Left cardiac atrium (tissue), 4 donors: ENCODE measurements around the gene ADO. TPM values are rescaled to one million over a fixed set of nuclear protein-coding genes. Genes with fewer than 3 reads are reported as not detected.
"Not testable (repeated sequence)": the region's sequence is repeated elsewhere in the genome, so short reads cannot be mapped to it uniquely, and the experiment has no call there.

Experiments used
- ATAC-seq, 2 donors: fragments of 200-7000 bp; cut with Tn5 transposase; one replicate each; pipeline ENCODE4 v1.9.1; 2020; ENCODE audit warnings: mild to moderate bottlenecking in 2 of 2, moderate library complexity in 2 of 2
- DNase-seq: peaks from one replicate; pipeline ENCODE4 v3.0.0-alpha.2; 2020
- intact Hi-C, 2 donors: fragments of 100-400 bp; cut with DNase I; formaldehyde crosslinking; loops; one replicate each; pipeline versions ENCODE4 v1.14.1 to v1.15.1; 2022 to 2023
- long read RNA-seq: library from polyadenylated mRNA; unstranded; transcript quantifications from one replicate; pipeline ENCODE4 v2.0.0, GENCODE V29; 2021
- total RNA-seq, 2 donors: library from RNA; stranded (reverse); fragmentation: NEBNext Ultra II Directional; extraction: Animal tissue kit (Norgen Biotek cat#: 25700); gene quantifications; one replicate each; pipeline ENCODE4 v1.2.1, GENCODE V29; 2021
- donor health status: DM: no; HTN: yes; CAD: no.
- donor health status: DM: no; HTN: yes; CAD: no; lungs with severe emphysema.
- donor health status: DM: yes; HTN: yes; CAD: no.
- donor health status: Dilated cardiomyopathy.

Gene ADO
- 10 to 100 TPM; 20.9 to 23.6 TPM for total RNA-seq
- long read RNA-seq, transcript ADO-201 (1 exons, 3,627 nt), result major isoform, 8 of 8 reads
- long read RNA-seq, partial matches to known transcripts, result 0 of 8 reads
- long read RNA-seq, other reads (novel, unspliced or antisense), result 0 of 8 reads

DNA sequence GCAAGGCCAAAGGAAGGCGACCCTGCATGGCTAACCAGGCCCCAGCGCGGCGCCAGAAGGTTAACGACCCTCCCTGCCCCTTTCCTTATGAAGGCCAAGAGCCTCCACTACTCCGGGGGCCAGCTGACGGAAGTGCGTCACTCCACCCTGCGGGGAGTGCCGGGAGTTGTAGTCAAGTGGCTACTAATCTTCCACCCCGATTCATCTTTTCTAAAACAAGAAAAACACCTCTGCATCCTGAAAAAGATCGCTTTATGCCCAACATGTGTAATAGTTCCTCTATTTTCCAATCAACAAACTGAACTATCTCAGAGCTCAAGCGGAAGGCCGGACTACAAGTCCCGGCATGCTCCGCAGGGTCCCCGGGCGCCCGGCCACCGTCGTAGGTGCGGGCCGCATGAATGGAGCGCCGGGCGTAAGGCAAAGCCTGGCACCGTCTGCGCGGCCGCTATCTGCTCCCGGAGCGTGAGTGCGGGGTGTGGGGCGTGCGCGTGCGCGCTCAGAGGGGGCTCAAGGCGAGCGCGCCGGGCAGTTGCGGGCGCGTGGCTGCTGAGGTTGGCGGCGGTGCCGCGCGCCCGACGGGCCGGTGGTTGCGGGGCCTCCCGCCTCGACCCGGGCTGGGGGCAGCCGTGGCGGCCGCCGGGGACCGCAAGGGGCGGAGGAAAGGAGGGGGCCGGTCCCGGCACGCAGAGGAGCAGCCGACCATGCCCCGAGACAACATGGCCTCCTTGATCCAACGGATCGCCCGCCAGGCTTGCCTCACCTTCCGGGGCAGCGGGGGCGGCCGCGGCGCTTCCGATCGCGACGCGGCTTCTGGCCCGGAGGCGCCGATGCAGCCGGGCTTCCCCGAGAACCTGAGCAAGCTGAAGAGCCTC is at the start of gene ADO:
TSS of gene ADO (plus strand) at position 365 of the 875 bp plus-strand sequence. CDS start at position 705, 340 bp downstream.
- intact Hi-C loops, result loop anchor here in 1 of 2 donors (5.0 kb wide), 1 partner anchor 37 kb away; no protein-coding TSS in a partner anchor
- ATAC-seq (peak; percentile 94 to 95), DNase-seq (peak; percentile 90)

DNA sequence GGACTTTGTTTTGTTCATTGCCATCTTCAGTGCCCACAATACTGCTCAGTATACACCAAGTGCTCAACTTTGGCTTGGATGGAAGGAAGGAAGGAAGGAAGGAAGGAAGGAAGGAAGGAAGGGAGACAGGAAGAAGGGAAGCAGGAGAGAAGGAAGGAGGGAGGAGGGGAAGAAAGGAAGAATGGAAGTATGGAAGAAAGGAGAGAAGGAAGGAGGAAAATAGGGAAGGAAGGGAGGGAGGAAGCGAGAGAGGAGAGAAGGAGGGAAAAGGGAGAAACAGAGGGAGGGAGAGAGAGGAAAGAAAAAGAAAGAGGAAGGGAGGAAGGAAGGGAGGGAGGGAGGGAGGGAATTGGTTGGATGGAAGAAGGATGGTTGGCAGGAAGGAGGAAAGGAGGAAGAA is 49.6 kb upstream of the ADO start:
- DNase-seq, result no peak
- intact Hi-C loops, result no loop called here
- no peak for ATAC-seq

DNA sequence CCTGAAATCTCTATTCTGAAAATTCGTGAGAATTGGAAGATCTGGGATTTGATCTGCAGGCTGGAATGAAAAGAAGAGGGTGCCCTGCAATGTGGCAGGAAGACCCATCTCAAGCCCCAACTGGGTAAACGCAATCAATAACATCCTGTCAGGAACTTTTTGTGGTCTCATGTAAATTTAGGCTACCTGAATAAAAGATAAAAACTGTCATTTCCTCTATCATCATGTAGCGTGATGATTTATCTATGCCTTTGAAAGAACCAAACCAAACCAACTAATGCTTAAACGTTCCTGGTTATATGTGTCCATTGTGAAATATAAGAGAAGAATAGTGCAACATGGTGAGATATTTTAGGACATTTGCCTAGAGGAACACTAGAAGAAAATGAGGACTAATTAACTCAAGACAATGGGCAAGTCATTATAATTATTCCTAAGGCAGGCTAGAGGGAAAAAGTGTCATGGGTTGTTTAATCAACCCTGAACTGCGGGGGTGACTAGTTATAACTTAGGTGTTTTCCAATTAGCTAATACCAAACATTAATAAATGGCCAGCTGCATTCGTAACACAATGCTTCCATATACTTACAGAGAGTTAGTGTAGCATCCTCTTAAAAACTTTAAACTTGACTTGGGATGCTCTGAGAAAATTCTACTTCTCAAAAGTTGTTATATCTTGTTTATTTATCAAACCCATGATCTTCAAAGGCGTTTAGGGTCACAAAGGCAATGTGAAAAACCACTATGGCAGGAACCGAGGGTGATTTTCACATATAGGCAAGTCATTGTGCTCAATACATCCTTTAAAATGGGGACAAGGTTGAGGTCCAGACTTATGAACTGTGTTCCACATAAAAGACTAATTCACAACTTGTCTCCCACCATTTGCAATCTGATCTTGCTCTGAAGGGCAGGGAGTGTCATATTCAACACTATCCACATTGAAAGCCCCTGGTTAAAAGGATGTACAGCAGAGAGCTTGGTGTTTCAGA is 48.6 kb upstream of the ADO start:
- DNase-seq (no peak), ATAC-seq (no peak)
- intact Hi-C loops, result no loop called here

DNA sequence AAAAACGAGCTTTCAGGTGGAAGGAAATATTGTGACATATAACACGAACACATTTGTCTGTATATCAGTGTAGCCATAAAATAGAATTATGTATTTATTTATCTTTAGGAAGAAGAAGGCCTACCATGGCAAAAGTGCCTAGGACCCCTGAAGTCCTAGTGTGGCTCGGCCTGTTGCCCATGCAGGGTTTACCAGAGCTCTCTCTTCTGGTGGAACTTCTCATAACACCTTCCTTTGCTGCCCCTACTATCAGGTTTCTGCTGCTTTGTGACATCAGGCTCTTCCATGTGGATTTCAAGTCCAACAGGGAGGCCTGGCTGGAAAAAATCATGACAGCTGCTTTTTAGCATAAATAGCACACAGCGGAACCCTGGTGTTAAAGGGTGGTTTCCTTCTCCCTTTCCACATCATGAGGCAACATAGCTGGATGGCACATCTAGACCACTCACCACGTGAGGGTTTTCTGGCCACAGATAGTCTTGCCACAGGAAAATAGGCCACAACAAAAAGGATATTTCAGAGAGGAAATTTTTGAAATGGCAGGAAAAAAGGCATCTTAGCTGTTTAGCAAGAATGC is 44.8 kb upstream of the ADO start:
- DNase-seq (no peak), ATAC-seq (no peak)
- intact Hi-C loops, result no loop called here

DNA sequence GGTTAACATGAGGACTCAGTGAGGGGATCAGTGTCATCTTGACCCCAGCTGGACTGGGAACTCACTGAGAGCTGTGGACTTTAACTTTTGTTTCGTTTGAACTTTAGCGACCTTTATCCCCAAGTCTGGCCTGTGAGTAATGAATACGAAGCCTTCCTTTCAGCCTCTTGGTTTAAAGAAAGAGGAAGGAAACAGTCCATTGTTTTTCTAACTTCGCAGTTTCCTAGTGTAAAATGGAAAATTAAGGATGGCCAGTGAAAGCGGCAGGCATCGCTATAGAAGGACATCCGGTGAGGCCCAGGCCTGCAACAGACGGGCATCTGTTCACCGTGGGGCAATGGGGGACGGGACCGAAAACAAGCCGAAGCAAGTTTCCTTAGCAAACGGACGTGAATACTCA is 44.1 kb upstream of the ADO start:
- DNase-seq, result peak; percentile 41
- intact Hi-C loops, result no loop called here
- peak; percentile 28 to 29 for ATAC-seq

DNA sequence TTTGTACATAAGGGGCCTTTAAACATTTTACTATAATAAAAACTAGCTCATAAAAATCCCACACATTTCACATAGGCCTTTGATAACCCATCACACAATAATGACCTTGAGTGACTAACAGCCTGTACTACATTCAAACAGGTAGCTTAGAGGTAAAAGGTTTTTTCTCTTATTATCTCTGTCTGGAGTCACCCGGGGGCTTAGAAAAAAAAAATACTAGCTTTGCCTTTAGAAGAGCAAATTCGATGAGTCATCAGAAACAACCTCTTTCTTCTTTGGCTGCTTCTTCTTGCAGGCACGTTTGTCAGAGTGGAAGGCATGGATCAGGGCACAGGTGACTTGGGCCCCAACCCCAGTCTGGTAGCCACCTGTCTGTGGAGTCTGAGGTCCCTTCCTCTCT is 43.4 kb upstream of the ADO start:
- DNase-seq (no peak), ATAC-seq (no peak)
- intact Hi-C loops, result no loop called here

DNA sequence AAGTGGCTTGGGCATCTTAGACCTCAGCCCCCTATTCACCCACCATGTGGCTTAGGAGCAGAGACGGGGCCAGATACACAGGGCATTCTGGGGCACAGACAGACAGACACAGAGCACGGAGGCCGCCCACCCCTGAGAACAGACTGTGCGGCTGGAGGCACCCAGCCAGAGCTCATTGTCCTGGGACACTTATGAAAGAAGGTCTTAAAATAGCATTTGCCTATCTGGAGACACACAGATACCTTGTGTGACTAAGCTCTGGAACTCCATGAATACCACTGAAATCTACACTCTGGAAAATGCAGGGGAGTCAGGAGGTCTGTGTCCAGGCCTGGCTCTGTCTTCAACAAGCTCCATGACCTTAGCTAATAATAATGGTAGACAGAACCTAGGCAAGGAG is 41.4 kb upstream of the ADO start:
- DNase-seq (peak; percentile 63), ATAC-seq (peak; percentile 88 to 91)
- intact Hi-C loops, result no loop called here

DNA sequence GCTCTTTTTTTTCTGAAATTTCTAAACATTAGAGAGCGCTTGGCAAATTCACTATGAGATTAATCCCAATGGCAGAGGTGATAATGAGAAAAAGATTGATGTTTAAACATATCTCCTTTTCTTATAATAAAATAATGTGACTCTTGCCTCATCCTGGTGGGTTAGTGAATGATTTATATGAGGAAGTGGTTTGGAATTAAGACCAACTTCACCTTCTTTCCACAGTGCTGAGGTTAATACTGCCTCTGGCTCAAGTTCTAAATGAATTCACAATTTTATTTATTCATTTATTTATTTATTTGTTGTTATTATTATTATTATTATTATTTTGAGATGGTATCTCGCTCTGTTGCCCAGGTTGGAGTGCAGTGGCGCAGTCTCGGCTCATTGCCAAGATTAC is 40.5 kb upstream of the ADO start:
- ATAC-seq, result no peak
- intact Hi-C loops, result no loop called here
- no peak for DNase-seq

DNA sequence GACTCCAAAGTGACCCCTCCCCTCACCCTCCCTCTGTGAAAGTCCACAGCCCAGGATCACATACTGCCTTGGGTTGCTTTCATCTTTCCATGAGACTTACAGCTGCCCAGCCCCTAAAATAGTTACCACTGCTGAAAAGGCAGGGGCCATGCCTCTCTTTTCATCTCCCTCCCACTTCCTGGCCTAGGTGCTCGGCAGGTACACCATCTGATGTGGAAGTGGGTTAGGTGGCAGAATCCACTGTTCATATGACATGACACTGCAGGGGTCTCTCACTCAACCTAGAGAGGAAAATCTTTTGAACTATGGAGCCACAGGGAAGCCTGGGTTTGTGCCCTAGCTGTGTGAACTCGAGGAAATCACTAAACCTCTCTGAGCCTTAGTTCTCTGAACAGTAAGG is 38.8 kb upstream of the ADO start:
- intact Hi-C loops, result loop anchor here in 1 of 2 donors (5.0 kb wide), 1 partner anchor 37 kb away; the partner anchor contains the start of gene ADO
- DNase-seq (no peak), ATAC-seq (no peak)

DNA sequence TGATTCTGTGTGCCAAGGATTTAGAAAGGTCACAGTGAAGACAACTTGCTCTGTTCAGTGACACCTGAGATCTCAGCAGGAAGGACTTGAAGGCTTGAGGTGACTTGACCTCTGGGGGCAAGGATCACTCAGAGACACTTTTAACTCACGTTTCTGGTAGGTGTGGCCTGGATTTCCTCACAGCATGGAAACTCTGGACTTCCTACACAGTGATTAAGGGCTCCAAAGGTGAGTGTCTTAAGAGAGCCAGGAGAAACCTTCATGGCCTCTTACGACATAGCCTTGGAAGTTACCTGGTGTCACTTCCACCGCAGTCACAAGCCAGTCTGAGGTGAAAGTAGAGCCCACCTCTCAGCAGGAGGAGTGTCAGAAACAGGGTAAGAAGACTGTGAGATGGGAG is 38.1 kb upstream of the ADO start:
- ATAC-seq, result no peak
- DNase-seq, result no peak
- intact Hi-C loops, result loop anchor here in 1 of 2 donors (5.0 kb wide), 1 partner anchor 36 kb away; the partner anchor contains the start of gene ADO

DNA sequence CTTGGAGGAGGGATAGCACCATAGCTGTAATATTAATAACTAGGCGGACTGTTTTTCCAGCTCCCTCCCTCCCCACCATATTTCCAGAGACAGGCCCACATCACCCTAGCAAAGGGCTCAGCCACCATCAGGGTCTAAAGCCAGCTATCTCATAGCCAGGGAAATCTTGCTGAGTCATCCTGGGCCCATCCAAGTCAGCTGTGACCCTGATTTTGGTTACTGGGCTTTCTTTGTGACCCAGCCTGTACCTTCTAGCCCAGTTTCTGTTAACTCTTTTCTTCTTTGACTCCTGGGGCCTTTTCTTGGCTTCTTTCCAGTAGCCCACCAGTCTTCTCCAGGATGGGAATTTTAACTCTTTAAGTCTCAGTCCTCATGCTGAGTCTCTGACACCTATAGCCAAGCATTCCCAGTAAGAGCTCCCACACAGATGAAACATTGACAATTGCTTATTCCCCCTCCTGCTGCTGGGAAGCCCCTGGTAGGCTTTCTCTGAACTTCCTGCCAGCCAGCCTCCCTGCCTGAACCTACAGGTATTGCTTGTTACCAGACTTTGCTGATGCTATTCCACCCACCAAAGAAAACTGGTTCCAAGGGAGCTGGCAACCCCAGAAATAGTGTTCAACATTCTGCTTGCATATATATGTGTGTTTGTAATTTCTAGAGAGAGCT is 34.8 kb upstream of the ADO start:
- peak; percentile 66 to 73 for ATAC-seq
- DNase-seq, result no peak
- intact Hi-C loops, result loop anchor here in 1 of 2 donors (5.0 kb wide), 1 partner anchor 33 kb away; the partner anchor contains the start of gene ADO

DNA sequence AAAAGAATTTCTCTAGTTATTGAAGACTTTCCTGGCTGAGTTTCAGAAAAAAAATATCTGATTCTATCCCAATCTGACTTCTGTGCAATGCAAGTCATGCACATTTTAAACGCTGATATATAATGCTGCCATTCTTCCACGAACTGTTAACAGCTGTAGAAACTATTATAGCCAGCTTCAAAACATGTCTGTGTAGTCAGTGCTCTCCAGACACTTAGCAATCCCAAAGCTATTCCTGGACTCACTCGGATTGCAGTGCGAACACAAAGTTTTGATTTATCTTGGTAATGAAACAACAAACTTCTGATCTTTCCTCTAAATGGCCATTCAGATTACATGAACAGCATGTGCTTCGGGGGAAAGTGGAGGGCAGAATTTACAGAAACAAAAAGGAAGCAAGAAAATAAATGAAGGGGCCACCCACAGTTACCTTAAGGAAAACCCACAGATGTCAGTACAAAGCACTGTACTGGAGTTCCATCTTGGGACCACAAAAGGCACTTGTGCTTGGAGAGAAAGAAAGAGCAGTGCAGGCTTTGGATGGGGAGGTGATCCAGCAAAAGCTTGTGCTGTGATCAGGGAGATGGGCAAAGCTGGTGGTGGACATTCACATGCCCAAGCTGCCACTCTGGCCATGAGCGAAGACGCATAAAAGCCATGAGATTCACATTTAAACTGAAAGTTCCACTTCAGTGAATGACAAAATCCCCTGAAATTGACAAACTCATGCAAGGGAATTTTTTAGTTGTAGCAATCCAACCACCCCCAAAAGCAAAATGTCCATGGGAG is 32.1 kb upstream of the ADO start:
- DNase-seq, result no peak

DNA sequence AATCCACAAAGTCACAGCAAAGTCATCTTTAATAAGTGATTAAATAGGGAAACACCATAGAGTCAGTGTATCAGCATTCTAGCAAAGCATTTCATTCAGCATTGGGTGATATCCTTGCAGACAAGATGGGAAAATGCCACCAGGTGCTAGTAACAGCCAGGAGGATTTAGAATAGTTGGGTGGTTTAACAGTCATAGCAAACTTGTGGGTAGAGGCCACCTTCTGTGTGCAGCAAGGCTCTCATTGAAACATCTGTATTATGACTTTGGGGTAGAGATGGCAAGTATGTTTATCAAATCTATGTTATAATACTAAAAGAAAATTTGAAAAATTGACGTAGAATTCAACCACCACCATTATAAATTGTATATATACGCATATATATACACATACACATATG is 26.4 kb upstream of the ADO start:
- DNase-seq, result no peak
- intact Hi-C loops, result no loop called here

More for the DNA sequence above, 32.1 kb upstream of the ADO start:
- intact Hi-C loops, result no loop called here
- ATAC-seq, result peak; percentile 56 to 73

DNA sequence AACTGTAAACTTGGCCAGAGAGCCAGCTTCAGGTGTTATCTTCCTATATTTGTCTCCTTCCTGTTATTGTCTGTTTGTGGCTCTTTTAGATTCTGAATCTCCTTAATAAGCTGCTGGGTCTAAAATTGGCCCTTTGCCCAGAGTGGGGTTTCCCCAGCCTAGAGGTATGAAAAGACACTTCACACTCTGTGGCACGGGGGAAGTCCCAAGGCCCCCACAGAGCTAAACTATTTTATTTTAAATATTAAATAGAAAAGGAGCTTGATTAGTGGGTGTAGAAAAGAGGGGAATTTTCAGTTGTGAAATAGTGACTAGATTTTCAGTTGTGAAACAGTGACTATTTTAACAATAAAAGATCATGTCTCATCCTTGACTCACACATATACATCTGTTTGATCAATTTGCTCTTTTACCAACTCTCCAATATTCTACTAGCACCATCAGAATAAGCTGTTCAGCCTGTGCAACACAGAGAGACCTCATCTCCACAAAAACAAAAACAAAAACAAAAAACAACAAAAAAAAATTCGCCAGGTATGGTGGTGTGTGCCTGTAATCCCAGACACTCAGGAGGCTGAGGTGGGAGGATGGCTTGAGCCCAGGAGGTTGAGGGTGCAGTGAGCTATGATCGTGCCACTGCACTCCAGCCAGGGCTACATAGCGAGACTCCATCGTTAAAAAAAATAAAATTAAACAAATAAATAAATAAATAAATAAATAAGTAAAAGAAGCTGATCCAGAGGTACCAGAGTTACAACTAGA is 24.9 kb upstream of the ADO start:
- intact Hi-C loops, result no loop called here
- peak in 1 of 2 donors; percentile 59 for ATAC-seq

More for the DNA sequence above, 26.4 kb upstream of the ADO start:
- no peak for ATAC-seq

DNA sequence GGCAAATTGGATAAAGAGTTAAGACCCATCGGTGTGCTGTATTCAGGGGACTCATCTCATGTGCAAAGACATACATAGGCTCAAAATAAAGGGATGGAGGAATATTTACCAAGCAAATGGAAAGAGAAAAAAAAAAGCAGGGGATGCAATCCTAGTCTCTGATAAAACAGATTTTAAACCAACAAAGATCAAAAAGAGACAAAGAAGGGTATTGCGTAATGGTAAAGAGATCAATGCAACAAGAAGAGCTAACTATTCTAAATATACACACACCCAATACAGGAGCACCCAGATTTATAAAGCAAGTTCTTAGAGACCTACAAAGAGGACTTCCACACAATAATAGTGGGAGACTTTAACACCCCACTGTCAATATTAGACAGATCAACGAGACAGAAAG is 20.0 kb upstream of the ADO start:
- not testable (repeated sequence) for ATAC-seq, DNase-seq

More for the DNA sequence above, 24.9 kb upstream of the ADO start:
- DNase-seq, result no peak

DNA sequence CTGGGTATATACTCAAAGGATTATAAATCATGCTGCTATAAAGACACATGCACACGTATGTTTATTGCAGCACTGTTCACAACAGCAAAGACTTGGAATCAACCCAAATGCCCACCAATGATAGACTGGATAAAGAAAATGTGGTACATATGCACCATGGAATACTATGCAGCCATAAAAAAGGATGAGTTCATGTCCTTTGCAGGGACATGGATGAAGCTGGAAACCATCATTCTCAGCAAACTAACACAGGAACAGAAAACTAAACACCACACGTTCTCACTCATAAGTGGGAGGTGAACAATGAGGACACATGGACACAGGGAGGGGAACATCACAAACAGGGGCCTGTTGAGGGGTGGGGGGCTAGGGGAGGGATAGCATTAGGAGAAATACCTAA is 16.2 kb upstream of the ADO start:
- DNase-seq, ATAC-seq, intact Hi-C loops: not testable (repeated sequence)

More for the DNA sequence above, 20.0 kb upstream of the ADO start:
- intact Hi-C loops, result not testable (repeated sequence)
